ENCODE results near the gene COL16A1. TPM values are rescaled to one million over a fixed set of nuclear protein-coding genes. Genes with fewer than 3 reads are reported as not detected.

Gene COL16A1
- total and polyA plus RNA-seq, 2 of the 4 experiments (the other 2 are of a cell fraction), result 34.2 to 62.8 TPM

DNA sequence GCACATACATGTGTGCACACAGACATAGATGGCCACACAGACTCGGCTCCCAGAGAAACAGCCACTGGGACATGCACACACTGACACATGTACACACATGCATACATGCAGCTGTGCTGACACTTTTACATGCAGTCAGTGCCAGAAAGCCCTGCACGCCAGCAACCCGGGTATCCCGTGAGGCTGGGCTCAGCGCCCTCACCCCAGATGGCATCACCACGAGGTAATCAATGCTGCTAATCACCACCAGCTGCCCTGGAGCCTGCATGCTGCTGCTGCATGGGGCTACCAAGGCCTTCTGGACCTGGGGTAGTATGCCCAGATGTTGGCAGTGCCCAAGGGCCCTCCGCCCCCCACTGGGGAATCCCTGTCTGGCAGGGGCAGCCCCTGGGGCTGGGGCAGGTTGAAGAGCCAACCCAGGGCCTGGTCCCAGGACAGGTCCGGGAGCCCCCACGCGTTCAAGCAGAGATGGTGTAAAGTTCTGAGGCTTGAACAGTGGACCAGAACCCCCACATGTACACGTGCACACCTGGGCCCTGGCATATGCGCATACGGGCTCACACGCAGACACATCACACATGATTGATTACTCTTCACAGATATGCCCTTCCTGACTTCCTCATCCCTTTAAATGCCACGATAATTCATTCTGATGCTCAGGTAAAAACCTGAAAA is 2.7 kb upstream of the COL16A1 start:
- Histone ChIP-seq H3K4ac (ENCODE audit: low read depth, low read length) (peak overlapping the region; percentile 47; the same call in 1 of the 2 replicates), H3K56ac (ENCODE audit: extremely low read depth, insufficient read depth, low read length) (no peak overlapping the region), H4K5ac (ENCODE audit: low read depth, low read length) (no peak overlapping the region), H4K8ac (ENCODE audit: low read depth in 2 of 2, low read length in 2 of 2) (no peak overlapping the region), H2BK5ac (ENCODE audit: low read depth, low read length, poor library complexity, severe bottlenecking) (no peak overlapping the region), H2BK120ac (ENCODE audit: low read depth, low read length) (no peak overlapping the region), H3K9ac (ENCODE audit: low read depth, low read length) (no peak overlapping the region), H3K23ac (ENCODE audit: low read depth, low read length) (no peak overlapping the region), H2AFZ (replicated peaks; ENCODE audit: low read length, poor library complexity) (peak overlapping the region; percentile 19), H3K18ac (ENCODE audit: low read depth, low read length) (no peak overlapping the region), H4K20me1 (ENCODE audit: insufficient read depth, low read length) (no peaks in the 10 kb centered on the region), H3K4me2 (ENCODE audit: low read depth, low read length) (no peak overlapping the region), H3K9me1 (ENCODE audit: insufficient read depth, low read length) (peaks cover 14% of the 10 kb centered on the region), H3K27ac (ENCODE audit: insufficient read depth, low read length) (no peak overlapping the region), H3K79me1 (ENCODE audit: low read depth in 1 of 2, low read length in 2 of 2) (peaks cover 7 to 31% of the 10 kb centered on the region in 2 experiments; a peak in 2 of 4 replicates), H4K91ac (ENCODE audit: insufficient read depth, low read depth, low read length) (no peak overlapping the region), H2AK9ac (replicated peaks; ENCODE audit: low read depth, low read length, poor library complexity) (no peak overlapping the region), H3K9me3 (ENCODE audit: control insufficient read depth, insufficient read depth, low read length) (no peaks in the 10 kb centered on the region), H2BK20ac (ENCODE audit: low read depth, low read length) (peak overlapping the region; percentile 15; the same call in 1 of the 2 replicates), H3K4me1 (ENCODE audit: control insufficient read depth, insufficient read depth, low read length) (peaks cover 33% of the 10 kb centered on the region), H3K4me3 (ENCODE audit: insufficient read depth, low read depth, low read length) (no peak overlapping the region), H3K36me3 (ENCODE audit: control insufficient read depth, insufficient read depth, low read length) (no peaks in the 10 kb centered on the region), H3K27me3 (ENCODE audit: control insufficient read depth, insufficient read depth, low read length) (no peaks in the 10 kb centered on the region), H2AK5ac (ENCODE audit: low read depth, low read length) (no peak overlapping the region), H3K14ac (replicated peaks; ENCODE audit: low read depth, low read length) (no peak overlapping the region), H2BK15ac (ENCODE audit: low read depth, low read length) (no peak overlapping the region)
- DNase-seq, result peak; percentile 21
- WGBS, 2 experiments (ENCODE audit: extremely low coverage in 2 of 2, insufficient read length in 1 of 2), result 81% methylated on average over 6 of the region's 15 CpGs; no CpG with 5 or more reads in 1 of the 2 experiments
- intact Hi-C loops (cut with micrococcal nuclease), result no loop called here
- CTCF ChIA-PET, result interaction anchor here (0.9 kb wide), 1 partner anchor 83 kb away, joined by 3 read pairs; no protein-coding TSS in a partner anchor
- in situ Hi-C loops (cut with MboI; ENCODE audit: low sequenced_read_pairs), result no loop called here
- TF ChIP-seq, protein P1, sequence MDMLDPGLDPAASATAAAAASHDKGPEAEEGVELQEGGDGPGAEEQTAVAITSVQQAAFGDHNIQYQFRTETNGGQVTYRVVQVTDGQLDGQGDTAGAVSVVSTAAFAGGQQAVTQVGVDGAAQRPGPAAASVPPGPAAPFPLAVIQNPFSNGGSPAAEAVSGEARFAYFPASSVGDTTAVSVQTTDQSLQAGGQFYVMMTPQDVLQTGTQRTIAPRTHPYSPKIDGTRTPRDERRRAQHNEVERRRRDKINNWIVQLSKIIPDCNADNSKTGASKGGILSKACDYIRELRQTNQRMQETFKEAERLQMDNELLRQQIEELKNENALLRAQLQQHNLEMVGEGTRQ (IDR thresholded peaks at IDR 0.05; ENCODE audit: low read depth, low read length), result no peak
- TF ChIP-seq CEBPB (IDR thresholded peaks at IDR 0.05; ENCODE audit: low read depth, low read length) (no peak), SMC3 (IDR thresholded peaks at IDR 0.05; ENCODE audit: low read depth, low read length) (no peak), RFX5 (IDR thresholded peaks at IDR 0.05; ENCODE audit: low read depth, low read length) (no peak), CHD1 (IDR thresholded peaks at IDR 0.05; ENCODE audit: low read depth, low read length) (no peak), FOS (IDR thresholded peaks at IDR 0.05; ENCODE audit: low read depth, low read length) (no peak), MAZ (IDR thresholded peaks at IDR 0.05; ENCODE audit: borderline replicate concordance, low read depth, low read length) (no peak), RCOR1 (IDR thresholded peaks at IDR 0.05; ENCODE audit: insufficient replicate concordance, low read length) (no peak), MAFK (IDR thresholded peaks at IDR 0.05; ENCODE audit: low read depth, low read length) (no peak), MXI1 (IDR thresholded peaks at IDR 0.05; ENCODE audit: borderline replicate concordance, low read depth, low read length) (no peak), RAD21 (IDR thresholded peaks at IDR 0.05; ENCODE audit: low read length) (no peak), POLR2A (IDR thresholded peaks at IDR 0.05; ENCODE audit: low read depth, low read length) (no peak), CTCF (conservative IDR thresholded peaks at IDR 0.05; ENCODE audit: low read depth, low read length) (no peak), NFE2L2 (IDR thresholded peaks at IDR 0.05; ENCODE audit: low read depth, low read length) (no peak)
- TF ChIP-seq, protein P2, sequence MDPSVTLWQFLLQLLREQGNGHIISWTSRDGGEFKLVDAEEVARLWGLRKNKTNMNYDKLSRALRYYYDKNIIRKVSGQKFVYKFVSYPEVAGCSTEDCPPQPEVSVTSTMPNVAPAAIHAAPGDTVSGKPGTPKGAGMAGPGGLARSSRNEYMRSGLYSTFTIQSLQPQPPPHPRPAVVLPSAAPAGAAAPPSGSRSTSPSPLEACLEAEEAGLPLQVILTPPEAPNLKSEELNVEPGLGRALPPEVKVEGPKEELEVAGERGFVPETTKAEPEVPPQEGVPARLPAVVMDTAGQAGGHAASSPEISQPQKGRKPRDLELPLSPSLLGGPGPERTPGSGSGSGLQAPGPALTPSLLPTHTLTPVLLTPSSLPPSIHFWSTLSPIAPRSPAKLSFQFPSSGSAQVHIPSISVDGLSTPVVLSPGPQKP (IDR thresholded peaks at IDR 0.05; ENCODE audit: borderline replicate concordance, low read depth, low read length), result no peak
- no peak for ATAC-seq (ENCODE audit: low read depth)
- POLR2A ChIA-PET (ENCODE audit: unreplicated experiment), result no interaction called here
- no TSS peak for BruUV-seq (replicated peaks)
- dilution Hi-C loops (cut with HindIII; ENCODE audit: low sequenced_read_pairs, unreplicated experiment), result no loop called here

Measured in IMR-90 (cell line).